GM18511 (cell line): ENCODE results near the gene CEP120.
"Not testable (repeated sequence)": the region's sequence is repeated elsewhere in the genome, so short reads cannot be mapped to it uniquely, and the experiment has no call there.

ENCODE experiments used
- ATAC-seq: cut with Tn5 transposase; IDR thresholded peaks from one replicate; pipeline ENCODE4 v1.9.1; 2021; ENCODE audit warnings: mild to moderate bottlenecking, moderate library complexity; ENCODE audit not compliant: unreplicated experiment

The CEP120 gene

DNA sequence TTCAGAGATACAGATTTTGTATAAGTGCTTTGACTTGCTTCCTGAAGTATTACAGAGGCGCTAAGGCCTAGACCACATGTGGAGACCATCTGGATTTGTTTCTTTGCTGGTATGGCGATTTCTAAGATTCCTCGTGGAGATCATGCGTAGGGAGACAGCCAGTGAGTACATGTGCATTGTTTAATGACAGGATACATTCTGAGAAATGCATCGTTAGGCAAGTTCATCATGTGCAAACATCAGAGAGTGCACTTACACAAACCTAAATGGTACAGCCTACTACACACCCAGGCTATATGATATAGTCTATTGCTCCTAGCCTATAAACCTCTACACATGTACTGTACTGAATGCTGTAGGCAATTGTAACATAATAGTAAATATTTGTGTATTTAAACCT lies 16.5 kb upstream of the CEP120 start:
- no peak for ATAC-seq

GRCh38 chr5:123438902-123439301 lies 15.7 kb upstream of the CEP120 start:
- peak; percentile 61 for ATAC-seq

- ATAC-seq, result peak; percentile 71
Measured at GRCh38 chr5:123438244-123438643, 15.0 kb upstream of the CEP120 start.

- ATAC-seq, result no peak
Measured at GRCh38 chr5:123436201-123436600, 13.0 kb upstream of the CEP120 start.

- ATAC-seq, result no peak
Measured at GRCh38 chr5:123434796-123435195, 11.6 kb upstream of the CEP120 start.

DNA sequence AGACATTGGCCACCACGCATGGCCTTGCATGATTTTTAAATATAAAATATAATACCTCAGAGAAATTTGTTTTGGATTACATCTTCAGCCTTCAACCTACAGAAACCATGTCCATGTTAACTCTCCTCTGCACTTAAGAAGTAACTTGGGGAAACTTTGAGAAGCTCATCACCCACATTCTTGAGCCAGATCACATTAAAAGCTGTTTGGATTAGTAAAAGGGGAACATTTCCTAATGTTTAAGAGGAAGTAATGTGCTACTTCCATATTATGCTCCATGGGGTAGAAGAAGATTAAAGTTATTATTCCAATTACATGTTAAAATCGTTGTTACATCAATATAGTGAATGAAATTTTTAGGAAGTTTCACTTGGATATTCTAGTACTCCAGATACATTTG lies 10.4 kb upstream of the CEP120 start:
- ATAC-seq, result no peak

DNA sequence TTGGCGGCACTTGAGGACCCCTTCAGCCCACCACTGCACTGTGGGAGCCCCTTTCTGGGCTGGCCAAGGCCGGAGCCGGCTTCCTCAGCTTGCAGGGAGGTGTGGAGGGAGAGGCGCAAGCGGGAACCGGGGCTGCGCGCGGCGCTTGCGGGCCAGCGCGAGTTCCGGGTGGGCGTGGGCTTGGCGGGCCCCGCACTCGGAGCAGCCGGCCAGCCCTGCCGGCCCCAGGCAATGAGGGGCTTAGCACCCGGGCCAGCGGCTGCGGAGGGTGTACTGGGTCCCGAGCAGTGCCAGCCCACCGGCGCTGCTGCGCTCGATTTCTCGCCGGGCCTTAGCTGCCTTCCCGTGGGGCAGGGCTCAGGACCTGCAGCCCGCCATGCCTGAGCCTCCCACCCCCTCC lies 7.2 kb upstream of the CEP120 start:
- ATAC-seq, result not testable (repeated sequence)

DNA sequence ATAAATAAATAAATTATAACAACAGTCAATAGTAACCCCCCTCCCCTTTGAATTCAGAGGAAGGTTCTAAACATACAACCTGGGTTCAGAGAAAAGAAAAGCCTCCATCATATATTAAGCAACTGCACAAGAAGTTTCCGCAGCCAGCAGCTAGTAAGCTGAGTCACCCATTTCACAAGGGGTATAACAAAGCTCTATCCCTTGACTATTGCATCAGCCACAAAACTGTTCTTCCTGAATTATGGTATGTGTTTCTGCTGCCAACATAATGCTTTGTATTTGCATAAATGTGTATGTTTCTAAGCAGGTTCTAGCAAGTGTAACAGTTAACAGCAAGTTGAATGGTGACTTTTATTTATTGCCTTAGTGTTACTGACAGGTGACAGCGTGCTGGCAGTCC lies 6.8 kb upstream of the CEP120 start:
- no peak for ATAC-seq

DNA sequence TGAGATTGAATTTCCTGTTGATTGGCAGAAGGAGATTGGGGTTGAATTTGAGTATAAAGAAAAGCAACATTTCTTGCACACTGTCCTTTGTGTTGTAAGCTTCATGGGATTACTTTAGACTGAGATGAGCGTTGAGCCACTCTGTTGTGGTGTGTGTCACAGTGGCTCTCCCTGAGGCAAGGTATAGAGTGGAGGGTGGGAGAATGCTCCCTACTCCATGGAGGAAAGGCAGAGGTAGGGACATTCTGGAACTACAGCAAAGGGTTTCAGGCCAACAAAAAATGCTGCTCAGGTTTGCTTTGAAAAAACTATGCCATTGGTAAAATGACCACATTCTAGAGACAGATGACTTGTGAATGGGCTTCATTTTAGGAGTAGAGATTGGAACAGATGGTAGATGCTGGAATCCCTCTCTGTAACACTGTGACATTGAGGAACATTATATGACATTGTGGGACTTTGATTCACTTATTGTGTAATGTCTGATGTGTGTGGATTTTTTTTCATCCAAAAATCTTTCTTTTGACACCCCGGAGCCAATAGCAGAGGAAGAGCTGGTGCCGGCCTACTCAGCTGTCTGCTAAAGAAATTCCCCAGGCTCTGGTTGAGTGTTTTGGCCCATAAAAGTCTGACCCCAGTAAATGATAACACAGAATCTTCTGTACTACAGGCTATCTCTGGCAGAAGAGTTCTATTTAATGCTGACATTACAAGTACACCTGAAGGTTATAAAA lies 6.2 kb upstream of the CEP120 start:
- no peak for ATAC-seq

- no peak for ATAC-seq
Measured at GRCh38 chr5:123428521-123429220, 5.5 kb upstream of the CEP120 start.

- ATAC-seq, result no peak
Measured at GRCh38 chr5:123427281-123427680, 4.1 kb upstream of the CEP120 start.

GRCh38 chr5:123425431-123425830 lies 2.2 kb upstream of the CEP120 start:
- ATAC-seq, result no peak

DNA sequence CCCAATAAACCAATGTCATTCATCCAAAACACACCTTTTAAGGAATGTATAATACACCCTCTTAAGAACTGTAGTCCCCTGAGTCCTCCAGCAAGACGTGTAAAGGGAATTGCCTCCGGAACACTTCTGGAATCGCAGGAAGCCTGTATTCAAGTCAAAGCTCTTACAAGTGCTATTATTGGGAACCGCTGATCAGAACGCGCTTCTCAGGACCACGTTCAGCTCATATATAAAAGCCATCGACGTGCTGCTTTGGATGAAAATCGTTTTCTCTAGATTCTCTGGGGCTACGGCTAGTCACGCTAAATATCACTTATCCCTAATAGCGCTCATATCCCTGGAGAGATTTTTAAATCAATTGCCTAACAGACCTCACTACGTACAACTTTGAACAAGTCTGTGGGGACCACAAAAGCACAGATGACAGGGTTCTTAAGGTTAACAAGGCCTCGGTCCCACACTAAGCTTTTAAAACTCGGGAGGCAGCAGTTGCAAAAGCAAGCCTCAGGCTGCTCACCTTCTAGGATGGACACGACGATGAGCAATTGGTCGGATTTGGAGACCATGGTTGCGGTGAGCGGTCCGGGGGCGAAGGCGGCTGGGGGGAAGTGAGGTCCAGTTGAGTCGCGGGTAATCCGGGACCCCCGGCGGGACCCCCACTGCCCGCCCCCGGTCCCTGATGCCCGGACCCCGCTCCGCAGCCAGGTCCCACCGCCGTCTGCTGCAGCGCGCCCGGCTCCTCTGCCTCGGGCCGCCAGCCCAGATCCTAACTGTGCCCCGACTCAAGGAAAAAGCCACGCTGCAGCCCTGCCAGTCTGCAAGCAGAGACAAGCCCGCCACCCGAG lies 548 bp downstream of the CEP120 start:
- peak; percentile 30 for ATAC-seq

- no peak for ATAC-seq
Measured at GRCh38 chr5:123421773-123422172, 1.4 kb downstream of the CEP120 start.

DNA sequence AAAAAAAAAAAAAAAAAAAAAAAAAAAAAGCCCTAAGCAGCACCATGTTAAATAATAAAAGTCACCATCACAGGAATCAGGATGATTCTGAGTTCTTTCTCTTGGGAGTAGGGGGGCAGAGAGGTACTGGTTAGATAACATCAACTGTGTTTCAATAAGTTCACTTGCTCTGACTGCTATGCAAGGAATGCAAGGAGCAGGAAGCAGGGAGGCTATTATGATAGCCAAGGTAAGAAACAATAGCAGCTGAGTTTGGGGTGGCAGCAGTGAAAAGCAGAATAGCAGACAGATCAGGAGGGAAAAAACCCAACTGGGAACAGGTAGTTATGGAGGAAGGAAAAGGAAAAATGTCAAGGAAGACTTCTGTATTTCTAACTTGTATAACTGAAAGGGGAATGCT lies 8.2 kb downstream of the CEP120 start:
- ATAC-seq, result no peak

DNA sequence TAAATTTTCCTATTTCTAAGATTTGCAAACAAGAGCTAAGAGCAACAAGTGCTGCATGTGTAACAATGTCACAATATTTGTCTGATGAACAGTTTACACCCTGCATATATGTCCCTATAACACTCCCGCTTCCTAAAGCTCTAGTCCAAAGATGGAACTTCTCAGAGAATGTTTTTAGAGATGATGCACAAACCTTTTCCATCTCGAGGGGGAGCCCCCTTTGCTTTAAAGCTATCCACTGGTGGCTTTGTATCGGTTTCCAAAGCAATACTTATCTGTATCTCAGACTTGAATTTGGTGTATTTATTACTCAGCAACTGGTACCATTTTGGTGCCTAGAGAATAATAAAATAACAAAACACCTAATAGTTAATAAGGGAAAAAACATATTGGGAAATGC lies 11.0 kb downstream of the CEP120 start:
- no peak for ATAC-seq

DNA sequence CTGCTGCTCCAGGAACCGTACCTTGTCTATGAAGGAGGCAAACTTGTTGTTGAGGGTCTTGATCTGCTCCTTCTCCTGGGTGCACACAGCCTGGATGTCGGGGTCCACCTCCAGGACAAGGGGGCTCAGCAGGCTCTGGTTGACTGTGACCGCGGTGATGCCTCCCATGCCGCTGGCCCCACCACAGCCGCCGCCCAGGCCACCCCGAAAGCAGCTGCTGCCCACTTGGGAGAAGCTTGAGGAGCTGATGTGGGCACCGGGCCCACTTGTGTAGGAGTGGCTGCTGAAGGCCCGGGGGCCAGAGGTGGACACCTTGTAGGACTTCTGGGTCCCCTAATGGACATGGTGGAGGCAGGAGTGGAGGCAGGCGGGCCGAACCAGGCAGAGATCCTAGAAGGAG lies 21.2 kb downstream of the CEP120 start:
- not testable (repeated sequence) for ATAC-seq

DNA sequence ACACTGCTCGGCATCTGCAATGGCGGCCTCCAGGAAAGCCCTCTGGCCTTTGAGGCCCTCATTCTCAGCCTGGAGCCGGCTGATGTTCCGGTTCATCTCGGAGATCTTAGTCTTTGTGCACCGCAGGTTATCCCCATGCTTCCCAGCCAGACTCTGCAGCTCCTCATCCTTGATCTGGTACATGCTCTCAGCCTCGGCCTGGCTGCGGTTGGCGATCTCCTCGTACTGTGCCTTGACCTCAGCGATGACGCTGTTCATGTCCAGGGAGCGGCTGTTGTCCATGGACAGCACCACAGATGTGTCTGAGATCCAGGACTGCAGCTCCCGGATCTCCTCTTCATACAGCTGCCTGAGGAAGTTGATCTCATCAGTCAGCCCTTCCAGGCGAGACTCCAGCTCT lies 21.9 kb downstream of the CEP120 start:
- no peak for ATAC-seq

- not testable (repeated sequence) for ATAC-seq
Measured at GRCh38 chr5:123400870-123401291, 22.3 kb downstream of the CEP120 start.

- ATAC-seq, result no peak
Measured at GRCh38 chr5:123398058-123398733, 25.0 kb downstream of the CEP120 start.

GRCh38 chr5:123397538-123397937 lies 25.7 kb downstream of the CEP120 start:
- ATAC-seq, result no peak
